ENCODE data around the gene OR6T1. TPM values are rescaled to one million over a fixed set of nuclear protein-coding genes. Genes with fewer than 3 reads are reported as not detected.

The OR6T1 gene
- total RNA-seq, 2 experiments from 2014 or later: not detected

DNA sequence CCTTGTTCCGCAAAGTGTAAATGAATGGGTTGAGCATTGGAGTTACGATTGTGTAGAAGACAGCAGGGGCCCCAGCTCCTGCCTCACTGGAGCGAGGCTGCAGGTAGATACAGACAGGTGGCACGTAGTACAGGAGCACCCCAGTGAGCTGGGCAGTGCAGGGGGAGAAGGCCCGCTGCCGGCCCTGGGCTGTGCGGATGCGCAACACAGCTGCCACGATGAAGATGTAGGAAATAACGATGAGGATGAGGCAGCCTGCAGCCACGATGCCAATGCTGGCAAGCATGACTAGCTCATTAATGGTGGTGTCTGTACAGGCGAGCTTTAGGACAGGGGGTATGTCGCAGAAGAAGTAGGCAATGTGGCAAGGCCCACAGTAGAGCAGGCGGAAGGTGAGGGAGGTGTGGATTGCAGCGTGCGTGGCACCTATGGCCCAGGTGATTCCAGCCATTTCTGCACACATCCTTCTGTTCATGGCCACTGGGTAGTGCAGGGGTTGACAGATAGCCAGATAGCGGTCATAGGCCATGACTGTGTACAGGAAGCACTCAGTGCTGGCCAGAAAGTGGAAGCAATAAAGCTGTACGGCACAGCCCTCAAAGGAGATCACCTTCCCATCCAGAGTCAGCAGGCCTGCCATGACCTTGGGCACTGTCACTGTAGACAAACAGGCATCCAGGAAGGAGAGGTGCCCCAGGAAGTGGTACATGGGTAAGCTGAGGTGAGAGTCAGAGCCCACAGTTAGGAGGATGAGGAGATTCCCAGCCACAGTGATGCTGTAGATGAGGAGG lies 33.3 kb upstream of the OR6T1 start:
- CTCF ChIA-PET: no interaction called here
- H3K27ac Mint-ChIP-seq: no peak overlapping the region
- ATAC-seq (ENCODE audit: poor library complexity) (no peak), DNase-seq (no peak)
- H3K4me3 Mint-ChIP-seq: no peak overlapping the region
- TF ChIP-seq, protein P1, sequence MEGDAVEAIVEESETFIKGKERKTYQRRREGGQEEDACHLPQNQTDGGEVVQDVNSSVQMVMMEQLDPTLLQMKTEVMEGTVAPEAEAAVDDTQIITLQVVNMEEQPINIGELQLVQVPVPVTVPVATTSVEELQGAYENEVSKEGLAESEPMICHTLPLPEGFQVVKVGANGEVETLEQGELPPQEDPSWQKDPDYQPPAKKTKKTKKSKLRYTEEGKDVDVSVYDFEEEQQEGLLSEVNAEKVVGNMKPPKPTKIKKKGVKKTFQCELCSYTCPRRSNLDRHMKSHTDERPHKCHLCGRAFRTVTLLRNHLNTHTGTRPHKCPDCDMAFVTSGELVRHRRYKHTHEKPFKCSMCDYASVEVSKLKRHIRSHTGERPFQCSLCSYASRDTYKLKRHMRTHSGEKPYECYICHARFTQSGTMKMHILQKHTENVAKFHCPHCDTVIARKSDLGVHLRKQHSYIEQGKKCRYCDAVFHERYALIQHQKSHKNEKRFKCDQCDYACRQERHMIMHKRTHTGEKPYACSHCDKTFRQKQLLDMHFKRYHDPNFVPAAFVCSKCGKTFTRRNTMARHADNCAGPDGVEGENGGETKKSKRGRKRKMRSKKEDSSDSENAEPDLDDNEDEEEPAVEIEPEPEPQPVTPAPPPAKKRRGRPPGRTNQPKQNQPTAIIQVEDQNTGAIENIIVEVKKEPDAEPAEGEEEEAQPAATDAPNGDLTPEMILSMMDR (IDR thresholded peaks at IDR 0.05): no peak
- Histone ChIP-seq H3K36me3 (ENCODE audit: insufficient read depth, low read length) (no peaks in the 10 kb centered on the region), H3K27ac (ENCODE audit: low read depth in 1 of 2, low read length in 2 of 2) (no peak overlapping the region), H3K9me3 (ENCODE audit: control insufficient read depth in 1 of 2, insufficient read depth in 1 of 2, low read length in 2 of 2) (peaks cover 0 to 15% of the 10 kb centered on the region in 2 experiments), H3K4me3 (ENCODE audit: low read length) (no peak overlapping the region), H3K4me1 (ENCODE audit: insufficient read depth, low read length) (no peaks in the 10 kb centered on the region), H3K27me3 (ENCODE audit: control insufficient read depth in 1 of 2, insufficient read depth in 2 of 2, low read length in 2 of 2) (peaks cover 0 to 2% of the 10 kb centered on the region in 2 experiments)
- no peaks in the 10 kb centered on the region for H3K4me1 Mint-ChIP-seq (ENCODE audit: low read depth)
- peaks cover 21% of the 10 kb centered on the region for H3K27me3 Mint-ChIP-seq
- H3K9me3 Mint-ChIP-seq: peaks cover 4% of the 10 kb centered on the region
- POLR2A ChIA-PET: no interaction called here
- H3K36me3 Mint-ChIP-seq (ENCODE audit: low read depth): no peaks in the 10 kb centered on the region
- intact Hi-C loops (cut with DNase I, micrococcal nuclease): no loop called here

DNA sequence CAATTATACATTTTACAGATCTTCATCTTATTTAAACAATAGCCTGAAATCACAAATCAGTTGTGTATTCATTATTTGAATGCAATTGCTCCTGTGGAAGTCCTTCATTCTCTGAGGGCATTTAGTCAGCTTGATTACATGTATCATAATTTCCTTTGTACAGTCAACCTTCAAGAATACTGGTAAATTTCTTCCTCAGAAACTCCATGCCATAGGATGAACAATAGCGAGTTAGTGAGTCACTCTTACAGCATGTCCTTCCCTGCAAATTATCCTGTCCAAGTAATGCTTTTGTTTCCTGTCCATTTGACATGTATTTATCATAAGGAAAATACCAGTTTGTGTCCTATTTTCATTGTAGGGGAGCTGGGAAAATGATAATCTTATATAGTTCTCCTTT lies 30.2 kb upstream of the OR6T1 start:
- Histone ChIP-seq H3K9me3 (ENCODE audit: control insufficient read depth in 1 of 2, insufficient read depth in 1 of 2, low read length in 2 of 2) (peaks cover 0 to 8% of the 10 kb centered on the region in 2 experiments), H3K27me3 (ENCODE audit: control insufficient read depth in 1 of 2, insufficient read depth in 2 of 2, low read length in 2 of 2) (no peaks in the 10 kb centered on the region), H3K27ac (ENCODE audit: low read depth in 1 of 2, low read length in 2 of 2) (no peak overlapping the region), H3K4me3 (ENCODE audit: low read length) (no peak overlapping the region), H3K4me1 (ENCODE audit: insufficient read depth, low read length) (no peaks in the 10 kb centered on the region), H3K36me3 (ENCODE audit: insufficient read depth, low read length) (no peaks in the 10 kb centered on the region)
- no peak for ATAC-seq (ENCODE audit: poor library complexity)
- no peak overlapping the region for H3K27ac Mint-ChIP-seq
- H3K4me1 Mint-ChIP-seq (ENCODE audit: low read depth): no peaks in the 10 kb centered on the region
- ChIA-PET POLR2A (no interaction called here), CTCF (no interaction called here)
- H3K36me3 Mint-ChIP-seq (ENCODE audit: low read depth): no peaks in the 10 kb centered on the region
- DNase-seq: no peak
- H3K27me3 Mint-ChIP-seq: peaks cover 5% of the 10 kb centered on the region
- intact Hi-C loops (cut with DNase I, micrococcal nuclease): no loop called here
- H3K4me3 Mint-ChIP-seq: no peak overlapping the region
- peaks cover under 1% of the 10 kb centered on the region for H3K9me3 Mint-ChIP-seq
- TF ChIP-seq, protein P1 (IDR thresholded peaks at IDR 0.05): no peak

DNA sequence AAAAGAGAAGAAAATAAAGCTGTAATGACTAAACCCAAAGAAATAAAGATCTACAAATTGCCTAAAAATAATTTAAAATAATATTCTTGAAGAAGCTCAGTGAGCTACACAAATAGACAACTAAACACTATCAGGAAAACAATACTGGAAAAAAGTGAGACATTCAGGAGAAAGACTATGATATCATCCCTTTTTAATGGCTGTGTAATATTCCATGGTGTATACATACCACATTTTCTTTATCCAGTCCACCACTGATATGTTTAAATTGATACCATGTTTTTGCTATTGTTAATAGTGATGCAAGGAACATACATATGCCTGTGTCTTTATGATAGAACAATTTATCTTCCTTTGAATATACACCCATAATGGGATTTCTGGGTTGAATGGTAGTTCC lies 13.1 kb upstream of the OR6T1 start:
- H3K9me3 ChIP-seq (ENCODE audit: control insufficient read depth in 1 of 2, insufficient read depth in 1 of 2, low read length in 2 of 2): no peaks in the 10 kb centered on the region
- H3K36me3 ChIP-seq (ENCODE audit: insufficient read depth, low read length): no peaks in the 10 kb centered on the region
- H3K27ac Mint-ChIP-seq: no peak overlapping the region
- H3K4me3 ChIP-seq (ENCODE audit: low read length): no peak overlapping the region
- ChIA-PET CTCF (no interaction called here), POLR2A (no interaction called here)
- ATAC-seq (ENCODE audit: poor library complexity): no peak
- peaks cover 7% of the 10 kb centered on the region for H3K9me3 Mint-ChIP-seq
- no peaks in the 10 kb centered on the region for H3K27me3 ChIP-seq (ENCODE audit: control insufficient read depth in 1 of 2, insufficient read depth in 2 of 2, low read length in 2 of 2)
- H3K4me3 Mint-ChIP-seq: no peak overlapping the region
- TF ChIP-seq, protein P1 (IDR thresholded peaks at IDR 0.05): no peak
- DNase-seq: no peak
- H3K27ac ChIP-seq (ENCODE audit: low read depth in 1 of 2, low read length in 2 of 2): no peak overlapping the region
- peaks cover 8% of the 10 kb centered on the region for H3K27me3 Mint-ChIP-seq
- intact Hi-C loops (cut with DNase I, micrococcal nuclease): no loop called here
- H3K36me3 Mint-ChIP-seq (ENCODE audit: low read depth): no peaks in the 10 kb centered on the region
- no peaks in the 10 kb centered on the region for H3K4me1 Mint-ChIP-seq (ENCODE audit: low read depth)
- H3K4me1 ChIP-seq (ENCODE audit: insufficient read depth, low read length): no peaks in the 10 kb centered on the region

Data from CD4-positive, alpha-beta T cell (primary cell).